Stimulated activated CD8-positive, alpha-beta memory T cell treated with anti-CD3 and anti-CD28 coated beads, Interleukin-2, amount 100 ng/mL, for 1 hour (primary cell): ENCODE data around the gene PDGFD.

Source experiments
- DNase-seq, 2 donors: peaks; one replicate each; pipeline ENCODE4 v3.0.0-alpha.2; 2020; ENCODE audit warnings: low read depth in 2 of 2

The PDGFD gene

DNA sequence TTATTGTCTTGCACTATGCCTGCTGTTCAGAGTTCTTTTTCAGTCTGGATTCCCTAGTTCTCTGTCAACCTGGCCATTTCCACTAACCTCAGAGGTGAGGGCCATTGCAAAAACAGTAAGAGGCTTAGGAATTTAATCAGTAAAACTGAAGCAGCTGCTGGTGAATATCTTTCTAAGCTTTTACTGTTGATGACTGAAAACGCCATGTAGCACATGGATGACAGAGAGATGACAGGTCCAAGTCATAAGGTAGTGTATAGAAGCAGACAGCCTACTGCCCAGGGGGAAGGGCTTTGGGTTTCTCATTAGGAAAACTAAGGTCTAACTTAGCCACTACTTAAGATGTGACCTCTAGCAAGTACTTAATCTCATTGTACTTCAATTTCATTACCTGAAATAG lies 280.1 kb downstream of the PDGFD start:
- DNase-seq = no peak

- no peak for DNase-seq
These were observed 280.7 kb downstream of the PDGFD start for GRCh38 chr11:103883291-103883690.

- no peak for DNase-seq
These were observed 282.4 kb downstream of the PDGFD start for GRCh38 chr11:103881584-103881983.

DNA sequence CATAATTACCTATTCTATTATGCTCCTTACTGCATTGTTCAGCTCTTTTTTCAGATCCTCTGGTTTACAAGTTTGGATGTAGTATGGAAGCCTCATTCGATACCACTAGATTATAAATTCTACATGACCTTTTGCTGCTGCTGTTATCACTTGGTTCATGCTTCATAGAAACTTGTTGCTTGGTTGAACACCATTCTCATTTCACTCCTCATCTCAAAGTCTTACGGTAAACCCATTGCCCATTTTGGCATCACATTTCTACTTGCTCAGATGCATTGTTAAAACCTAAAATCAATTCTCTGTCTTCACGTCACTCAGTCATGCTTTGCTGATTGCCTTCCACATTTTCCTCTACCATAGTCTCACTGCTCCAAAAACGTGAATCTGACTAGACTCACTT lies 283.0 kb downstream of the PDGFD start:
- DNase-seq = no peak

DNA sequence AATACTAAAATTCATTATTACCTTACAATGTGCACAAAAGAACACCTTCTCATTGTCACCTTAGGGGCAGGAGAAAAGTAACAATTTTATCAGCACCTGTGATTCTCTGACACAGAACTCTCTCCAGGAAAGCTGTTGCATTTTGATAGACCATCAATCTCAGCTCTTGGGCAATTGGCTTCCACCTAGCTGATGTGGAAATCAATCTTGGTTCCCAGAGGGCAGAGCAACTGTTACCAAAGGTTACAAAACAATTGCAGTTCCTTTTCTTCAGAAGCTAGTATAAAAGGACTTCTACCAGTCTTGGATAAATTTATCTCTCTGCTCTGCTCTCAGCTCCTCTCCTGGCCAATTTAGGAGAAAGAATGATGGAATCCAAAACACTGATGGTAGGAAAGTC lies 285.3 kb downstream of the PDGFD start:
- no peak for DNase-seq

DNA sequence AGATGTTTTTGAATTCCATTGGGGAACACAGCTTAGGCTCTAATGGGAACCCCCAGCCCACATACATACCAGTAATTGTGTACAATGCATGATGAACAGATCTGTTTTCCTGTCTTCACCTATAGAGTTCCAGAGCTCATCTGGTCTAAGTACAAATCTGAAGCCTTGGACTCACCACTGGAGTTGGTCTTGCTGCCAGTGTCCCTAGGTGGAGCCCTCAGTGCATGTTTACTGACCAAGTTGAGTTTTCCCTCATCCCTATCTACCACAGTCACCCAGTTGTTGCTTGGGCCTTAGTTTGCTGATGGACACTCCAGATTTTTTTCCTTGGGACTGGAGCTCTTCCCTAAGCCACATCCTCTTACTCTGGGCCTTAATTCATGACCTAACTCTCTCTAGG lies 286.7 kb downstream of the PDGFD start:
- no peak for DNase-seq

DNA sequence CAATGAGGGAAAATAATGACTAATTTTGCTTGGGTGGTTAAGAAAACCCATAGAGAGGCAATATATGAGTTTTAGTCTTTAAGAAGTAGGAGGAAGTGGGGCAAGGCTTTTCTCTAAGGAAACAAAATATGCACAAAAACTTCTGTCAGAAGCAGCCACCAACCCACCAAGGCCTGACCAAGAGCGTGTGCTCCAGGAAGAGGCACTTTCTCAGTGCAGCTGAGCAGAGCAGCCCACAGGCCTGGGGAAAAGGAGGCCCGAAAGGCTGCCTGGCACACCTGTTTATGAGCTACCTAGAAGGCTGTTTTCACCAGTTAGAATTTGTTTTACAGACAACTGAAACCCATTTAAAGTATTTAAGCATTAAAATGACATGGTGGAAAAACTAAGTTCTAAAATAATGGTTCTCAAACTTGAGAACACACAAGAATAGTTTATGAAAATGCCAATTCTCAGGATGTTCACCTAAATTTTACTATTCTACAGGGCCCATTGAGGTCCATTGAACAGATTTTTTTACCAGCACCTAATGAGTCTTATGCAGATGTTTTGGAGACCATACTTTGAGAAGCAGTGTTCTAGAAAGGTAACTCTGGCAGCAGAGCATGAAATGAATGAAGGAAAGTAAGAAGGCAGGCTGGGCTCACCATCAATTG lies 288.0 kb downstream of the PDGFD start:
- no peak for DNase-seq

GRCh38 chr11:103872748-103873147 lies 291.2 kb downstream of the PDGFD start:
- no peak for DNase-seq

- DNase-seq = no peak
These were observed 291.9 kb downstream of the PDGFD start for GRCh38 chr11:103871923-103872551.

- no peak for DNase-seq
These were observed 293.1 kb downstream of the PDGFD start for GRCh38 chr11:103870821-103871309.

GRCh38 chr11:103867481-103867880 lies 296.5 kb downstream of the PDGFD start:
- no peak for DNase-seq

GRCh38 chr11:103863497-103863896 lies 300.4 kb downstream of the PDGFD start:
- no peak for DNase-seq

GRCh38 chr11:103862802-103863174 lies 301.2 kb downstream of the PDGFD start:
- no peak for DNase-seq

DNA sequence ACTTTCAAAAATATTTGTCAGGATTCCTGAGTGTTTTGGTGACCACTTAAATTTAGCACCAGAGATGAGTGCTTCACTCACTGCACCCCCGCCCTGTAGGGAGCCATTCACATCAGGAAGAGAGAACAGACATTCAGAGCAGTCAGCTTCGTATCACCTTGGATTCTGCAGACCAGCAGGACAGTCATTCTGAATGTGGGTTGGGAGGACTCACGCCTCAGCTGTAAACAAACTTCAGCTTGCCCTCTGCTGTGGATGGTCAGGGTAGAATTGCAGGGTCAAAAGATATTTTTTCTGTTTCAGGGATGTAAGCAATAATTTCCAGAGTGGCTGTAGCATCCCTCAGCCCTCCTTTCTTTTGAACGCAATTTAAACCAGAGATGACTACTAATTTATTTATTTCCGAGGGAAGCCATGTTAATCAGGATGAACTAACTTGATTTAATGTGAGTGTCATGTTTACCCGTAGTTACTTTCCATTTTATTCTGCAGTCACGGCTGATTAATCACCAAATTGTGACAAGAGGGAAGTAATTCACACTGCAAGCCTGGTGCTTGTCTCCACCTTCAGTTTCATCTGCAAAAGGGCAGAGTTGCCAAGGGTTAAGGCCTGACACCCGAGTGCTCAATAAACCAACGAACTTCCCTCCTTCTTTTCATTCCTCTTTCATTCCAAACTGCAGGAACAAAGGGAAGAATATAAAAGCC lies 301.7 kb downstream of the PDGFD start:
- no peak for DNase-seq
